SK-N-SH (cell line): Measurements from ENCODE around the gene NPAS3. TPM values are rescaled to one million over a fixed set of nuclear protein-coding genes. Genes with fewer than 3 reads are reported as not detected.

Experiments
- CTCF ChIA-PET: fragments of 300-600, 350-600 bp; formaldehyde crosslinking; extraction: SDS; loops from one replicate; lab custom pipeline; 2021; lab: Yijun Ruan, JAX
- POLR2A ChIA-PET: fragments of 350-600 bp; sonication (Branson Sonifier 250); formaldehyde crosslinking; extraction: SDS; loops from one replicate; lab custom pipeline; 2020; ENCODE audit warnings: antibody characterized with exemption, inconsistent platforms; lab: Yijun Ruan, JAX
- DNase-seq: peaks from one replicate; pipeline ENCODE4 v3.0.0; 2012
- H2AFZ ChIP-seq: fragments of 200-600 bp; sonication (generic); 2 replicates; pipeline ENCODE4 v1.8.1; 2016; ENCODE audit warnings: antibody characterized with exemption, mild to moderate bottlenecking, low read depth
- H3F3A ChIP-seq: fragments of 200-600 bp; sonication (generic); replicated peaks from 2 replicates; pipeline ENCODE3; 2016; ENCODE audit warnings: antibody characterized with exemption, mild to moderate bottlenecking; ENCODE audit not compliant: insufficient read depth
- H3K27ac ChIP-seq, 2 experiments: fragments of 200-500 bp in 1 of 2; fragments of 200-600 bp in 1 of 2; sonication (Bioruptor generic) in 1 of 2; sonication (generic), shearing (Covaris generic) in 1 of 2; 2 replicates each; pipeline versions ENCODE4 v1.5.1 to v1.6.1; 2014 to 2016; ENCODE audit warnings: low read depth in 2 of 2, inconsistent platforms in 1 of 2, low read length in 1 of 2, mild to moderate bottlenecking in 1 of 2, mixed read lengths in 1 of 2
- H3K27me3 ChIP-seq: fragments of 200-600 bp; sonication (generic), shearing (Covaris generic); 2 replicates; pipeline ENCODE4 v1.6.1; 2016; ENCODE audit warnings: mixed run types; ENCODE audit not compliant: insufficient read depth
- H3K36me3 ChIP-seq, 2 experiments: fragments of 200-500 bp in 1 of 2; fragments of 200-600 bp in 1 of 2; sonication (Bioruptor generic) in 1 of 2; sonication (generic) in 1 of 2; replicated peaks in 1 of 2; 2 replicates each; pipeline versions ENCODE3 to v1.5.1; 2014 to 2016; ENCODE audit warnings: low read length in 1 of 2, mild to moderate bottlenecking in 1 of 2; ENCODE audit not compliant: insufficient read depth in 2 of 2, control insufficient read depth in 1 of 2
- H3K4me1 ChIP-seq, 2 experiments: fragments of 200-500 bp in 1 of 2; fragments of 200-600 bp in 1 of 2; sonication (Bioruptor generic) in 1 of 2; sonication (generic), shearing (Covaris generic) in 1 of 2; 2 replicates each; pipeline versions ENCODE4 v1.5.1 to v1.6.1; 2014 to 2016; ENCODE audit warnings: low read depth in 1 of 2, low read length in 1 of 2, mixed run types in 1 of 2; ENCODE audit not compliant: insufficient read depth in 2 of 2, control insufficient read depth in 1 of 2
- H3K4me2 ChIP-seq: fragments of 200-600 bp; sonication (generic), shearing (Covaris generic); 2 replicates; pipeline ENCODE4 v1.6.1; 2017; ENCODE audit warnings: mixed run types
- H3K4me3 ChIP-seq, 2 experiments: fragments of 200-500 bp in 1 of 2; fragments of 200-600 bp in 1 of 2; sonication (Bioruptor generic) in 1 of 2; sonication (generic), shearing (Covaris generic) in 1 of 2; 2 replicates each; pipeline versions ENCODE4 v1.5.1 to v1.8.1; 2014 to 2016; ENCODE audit warnings: low read depth in 2 of 2, inconsistent platforms in 1 of 2, low read length in 1 of 2, mild to moderate bottlenecking in 1 of 2, mixed read lengths in 1 of 2, moderate library complexity in 1 of 2
- H3K79me2 ChIP-seq: fragments of 200-600 bp; sonication (generic); 2 replicates; pipeline ENCODE4 v1.8.1; 2017; ENCODE audit warnings: mild to moderate bottlenecking; ENCODE audit not compliant: insufficient read depth
- H3K9ac ChIP-seq: fragments of 200-600 bp; sonication (generic); 2 replicates; pipeline ENCODE4 v1.6.1; 2017; ENCODE audit warnings: mixed run types
- H3K9me2 ChIP-seq: fragments of 200-600 bp; sonication (generic); 2 replicates; pipeline ENCODE4 v1.6.1; 2017; ENCODE audit warnings: mixed run types
- H3K9me3 ChIP-seq: fragments of 200-600 bp; sonication (generic); 2 replicates; pipeline ENCODE4 v1.6.1; 2017; ENCODE audit warnings: mixed run types, mild to moderate bottlenecking, moderate library complexity
- H4K20me1 ChIP-seq: fragments of 200-600 bp; sonication (generic); 2 replicates; pipeline ENCODE4 v1.6.1; 2017; ENCODE audit warnings: mild to moderate bottlenecking, mixed run types; ENCODE audit not compliant: insufficient read depth
- EP300 ChIP-seq, 2 experiments: IDR thresholded peaks; 2 replicates each; pipeline versions ENCODE4 v1.4.0 to v1.6.1; 2012; ENCODE audit warnings: borderline replicate concordance in 1 of 2, low read depth in 1 of 2, low read length in 1 of 2
- MAX ChIP-seq: IDR thresholded peaks from 2 replicates; pipeline ENCODE4 v1.4.0; 2012; ENCODE audit warnings: low read depth
- MEF2A ChIP-seq: IDR thresholded peaks from 2 replicates; pipeline ENCODE4 v1.4.0; 2012; ENCODE audit warnings: low read depth, borderline replicate concordance
- NRF1 ChIP-seq: IDR thresholded peaks from 2 replicates; pipeline ENCODE4 v1.6.1; 2012; ENCODE audit warnings: low read depth, mild to moderate bottlenecking, low read length
- RAD21 ChIP-seq: IDR thresholded peaks from 2 replicates; pipeline ENCODE4 v1.6.1; 2012; ENCODE audit warnings: mild to moderate bottlenecking, low read length
- RFX5 ChIP-seq: IDR thresholded peaks from 2 replicates; pipeline ENCODE4 v1.6.1; 2012; ENCODE audit warnings: mild to moderate bottlenecking, improper control_type of control experiment, low read length
- RXRA ChIP-seq: IDR thresholded peaks from 2 replicates; pipeline ENCODE4 v1.4.0; 2012; ENCODE audit warnings: low read depth, mild to moderate bottlenecking, borderline replicate concordance
- USF2 ChIP-seq: fragments of 150-350 bp; IDR thresholded peaks from 2 replicates; pipeline ENCODE4 v1.6.1; 2017; ENCODE audit warnings: antibody characterized with exemption, low read length, low read depth, borderline replicate concordance
- ZBTB33 ChIP-seq: IDR thresholded peaks from 2 replicates; pipeline ENCODE4 v1.4.0; 2012; ENCODE audit warnings: low read depth, borderline replicate concordance
- WGBS: methylation state at CpG from one replicate; pipeline ENCODE4 v1.1.6; 2017; ENCODE audit warnings: low lambda C conversion rate; 5-methylcytosine and 5-hydroxymethylcytosine counted together
- polyA plus RNA-seq, 3 experiments: library from polyadenylated mRNA; depleted of rRNA; stranded (reverse); fragments of >200 nt; gene quantifications; 2 replicates each; pipeline ENCODE4 v1.2.3, GENCODE V29; 2012

NPAS3 gene
- polyA plus RNA-seq, 1 of the 3 experiments (the other 2 are of a cell fraction): 4.3 TPM

GRCh38 chr14:33814010-33814409, 875.3 kb downstream of the NPAS3 start:
- Histone ChIP-seq H3K27ac (no peak overlapping the region), H2AFZ (no peak overlapping the region), H3K27me3 (peaks cover 5% of the 10 kb centered on the region; the same call in 1 of the 2 replicates), H3K4me3 (no peak overlapping the region), H3K9ac (no peak overlapping the region), H3K36me3 (no peaks in the 10 kb centered on the region), H4K20me1 (no peaks in the 10 kb centered on the region), H3K79me2 (no peaks in the 10 kb centered on the region), H3K4me1 (no peaks in the 10 kb centered on the region; a peak in 1 of 4 replicates), H3K9me2 (no peaks in the 10 kb centered on the region), H3F3A (no peaks in the 10 kb centered on the region), H3K4me2 (no peak overlapping the region), H3K9me3 (no peaks in the 10 kb centered on the region)
- CTCF ChIA-PET: no interaction called here
- 32% methylated on average over 2 of the region's 2 CpGs for WGBS
- POLR2A ChIA-PET: no interaction called here
- DNase-seq: no peak
- TF ChIP-seq ZBTB33 (no peak), MEF2A (no peak), RFX5 (no peak), MAX (no peak), RAD21 (no peak), USF2 (no peak), EP300 (IDR thresholded peaks at IDR 0.05; ENCODE audit: borderline replicate concordance in 1 of 2, low read depth in 1 of 2, low read length in 1 of 2) (no peak), NRF1 (no peak)

GRCh38 chr14:33833706-33834465, 895.2 kb downstream of the NPAS3 start:
- Histone ChIP-seq H3K4me1 (no peaks in the 10 kb centered on the region), H3K9me3 (no peaks in the 10 kb centered on the region), H3K79me2 (no peaks in the 10 kb centered on the region), H3K27me3 (no peaks in the 10 kb centered on the region), H4K20me1 (no peaks in the 10 kb centered on the region), H3K4me3 (no peak overlapping the region), H3K9ac (no peak overlapping the region), H3K9me2 (no peaks in the 10 kb centered on the region), H3K27ac (no peak overlapping the region), H3K36me3 (no peaks in the 10 kb centered on the region), H3F3A (no peaks in the 10 kb centered on the region), H3K4me2 (no peak overlapping the region), H2AFZ (no peak overlapping the region)
- no peak for TF ChIP-seq RXRA
- POLR2A ChIA-PET: interaction anchor here (0.6 to 0.8 kb wide), 2 partner anchors 265 to 1146 kb away, joined by 3 read pairs; no protein-coding TSS in a partner anchor
- CTCF ChIA-PET: interaction anchor here (1.1 to 1.7 kb wide), 4 partner anchors 15 to 265 kb away, joined by 3 to 4 read pairs (median 3); no protein-coding TSS in a partner anchor
- DNase-seq: no peak
- 76% methylated on average over 16 of the region's 16 CpGs for WGBS
